Activated T-cell treated with anti-CD3 and anti-CD28 coated beads, Interleukin-2, amount 50 U/mL, for 1 hour (primary cell): Measurements from ENCODE around the gene GAST.
"Not testable (repeated sequence)": the region's sequence is repeated elsewhere in the genome, so short reads cannot be mapped to it uniquely, and the experiment has no call there.

ENCODE experiments used
- DNase-seq: peaks from one replicate; pipeline ENCODE4 v3.0.0-alpha.2; 2020

The GAST gene

DNA sequence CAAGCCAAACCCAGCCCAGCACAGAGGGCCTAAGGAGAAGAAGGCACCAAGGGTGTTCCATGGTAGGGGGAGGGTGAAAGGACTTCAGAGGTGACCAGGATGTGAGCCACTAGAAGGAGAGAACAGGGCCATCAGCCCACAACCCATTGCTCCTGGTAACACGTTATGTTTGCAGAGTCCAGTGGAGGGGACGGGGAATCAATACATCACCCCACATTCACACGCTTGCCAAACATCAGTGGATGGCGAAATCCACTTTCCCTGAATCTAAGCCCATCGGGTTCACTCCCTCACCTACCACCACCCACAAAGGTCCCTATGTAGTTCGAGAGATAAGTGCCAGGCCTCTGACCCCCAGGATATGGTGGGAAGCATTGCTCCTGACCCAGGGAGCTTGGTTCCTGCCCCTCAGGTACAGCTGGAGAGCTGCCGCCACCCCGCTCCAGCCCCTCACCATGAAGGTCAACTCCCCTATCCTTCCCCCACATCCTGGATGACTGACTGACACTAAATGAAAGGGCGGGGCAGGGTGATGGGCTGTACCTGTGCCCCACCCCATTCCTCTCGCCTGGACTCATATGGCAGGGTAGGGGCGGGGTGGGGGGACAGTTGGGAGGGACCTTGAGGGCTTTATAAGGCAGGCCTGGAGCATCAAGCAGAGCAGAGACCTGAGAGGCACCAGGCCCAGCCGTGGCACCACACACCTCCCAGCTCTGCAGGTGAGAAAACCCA, at the start of gene GAST:
TSS of gene GAST (plus strand) at position 663 of the 732 bp plus-strand sequence. CDS start 3,106 bp downstream, outside the sequence.
- no peak for DNase-seq

DNA sequence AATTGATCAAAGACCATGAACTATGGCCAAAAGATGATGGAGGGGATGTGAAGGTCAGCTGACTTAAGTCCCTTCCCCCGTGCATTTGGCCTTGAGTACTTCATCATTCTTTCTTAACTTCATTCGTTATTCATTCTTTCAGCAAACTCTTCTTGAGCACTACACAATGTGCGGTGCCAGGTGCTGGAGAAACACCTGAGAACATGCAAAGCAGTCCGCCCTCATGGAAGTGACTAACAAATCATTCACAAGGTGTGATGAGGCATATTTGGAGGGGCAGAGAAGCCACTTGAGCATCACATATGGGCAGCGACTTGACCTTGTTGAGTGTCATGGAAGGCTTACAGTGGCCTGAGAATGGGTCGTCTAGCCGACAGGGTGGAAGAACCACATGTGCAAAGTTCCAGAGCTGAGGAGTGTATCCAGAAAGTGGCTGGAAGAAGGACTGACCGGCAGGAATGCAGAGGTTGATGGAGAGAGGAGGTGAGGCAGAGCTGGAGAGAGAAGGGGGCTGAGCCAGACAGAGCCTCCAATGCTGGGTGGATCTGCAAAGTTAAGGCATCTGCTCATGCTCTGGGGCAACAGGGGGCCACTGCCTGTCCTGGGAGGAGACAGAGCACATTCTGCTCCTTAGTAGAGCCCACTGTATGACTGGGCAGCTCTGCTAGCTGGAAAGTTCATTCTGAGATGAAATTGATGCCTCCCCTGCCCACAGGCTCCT, 48.5 kb upstream of the GAST start:
- DNase-seq = no peak

DNA sequence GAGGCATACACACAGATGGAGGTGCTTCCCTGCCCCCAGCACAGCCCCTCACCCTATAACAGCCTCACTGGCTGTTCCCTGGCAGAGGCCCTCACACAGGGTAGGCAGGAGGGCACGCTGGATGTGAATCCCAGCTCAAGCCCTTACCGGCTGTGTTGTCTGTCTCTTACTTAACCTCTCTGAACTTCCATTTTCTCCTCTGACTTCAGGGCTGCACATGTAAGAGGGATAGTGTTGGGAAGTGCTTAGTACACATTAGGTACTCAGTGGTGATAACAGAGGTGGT, 48.0 kb upstream of the GAST start:
- no peak for DNase-seq

DNA sequence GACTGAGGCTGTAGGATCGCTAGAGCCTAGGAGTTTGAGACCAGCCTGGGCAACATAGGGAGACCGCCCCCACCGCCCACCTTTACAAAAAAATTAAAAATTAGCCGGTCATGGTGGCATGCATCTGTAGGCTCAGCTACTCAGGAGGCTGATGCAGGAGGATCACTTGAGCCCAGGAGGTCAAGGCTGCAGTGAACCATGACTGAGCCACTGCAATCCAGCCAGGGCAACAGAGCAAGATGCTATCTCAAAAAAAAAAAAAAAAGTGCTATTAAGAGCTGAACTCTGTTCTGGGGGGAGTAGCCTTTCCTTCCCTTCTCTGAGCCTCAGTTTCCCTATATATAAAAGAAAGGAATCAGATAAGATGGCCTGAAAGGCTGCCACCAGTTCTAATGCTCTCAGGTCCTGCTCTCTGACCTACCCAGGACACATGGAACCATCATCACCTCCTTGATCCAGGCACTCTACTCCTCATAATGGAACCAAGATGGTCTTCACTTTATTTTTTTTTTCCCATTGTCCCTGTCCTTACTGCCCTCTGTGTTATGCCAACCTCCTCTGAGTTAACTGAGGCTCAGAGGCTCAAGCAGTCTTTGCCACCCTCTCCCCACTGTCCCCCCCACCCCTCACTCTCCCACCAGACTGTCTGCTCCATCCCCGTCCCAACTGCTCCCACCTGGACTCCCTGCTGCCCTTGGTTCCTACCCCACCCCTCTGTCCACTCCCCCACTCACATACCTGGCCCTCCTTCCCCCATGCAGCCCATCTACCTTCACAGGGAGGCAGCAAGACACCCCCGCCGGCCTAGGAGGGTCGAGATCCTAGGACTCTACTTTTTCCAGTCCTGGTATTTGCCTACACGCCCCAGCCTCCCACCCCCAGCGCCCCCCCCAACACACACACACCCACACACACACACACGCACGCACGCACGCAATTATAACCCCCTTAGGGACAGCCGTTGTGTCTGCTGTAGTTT, 47.3 kb upstream of the GAST start:
- DNase-seq = no peak

DNA sequence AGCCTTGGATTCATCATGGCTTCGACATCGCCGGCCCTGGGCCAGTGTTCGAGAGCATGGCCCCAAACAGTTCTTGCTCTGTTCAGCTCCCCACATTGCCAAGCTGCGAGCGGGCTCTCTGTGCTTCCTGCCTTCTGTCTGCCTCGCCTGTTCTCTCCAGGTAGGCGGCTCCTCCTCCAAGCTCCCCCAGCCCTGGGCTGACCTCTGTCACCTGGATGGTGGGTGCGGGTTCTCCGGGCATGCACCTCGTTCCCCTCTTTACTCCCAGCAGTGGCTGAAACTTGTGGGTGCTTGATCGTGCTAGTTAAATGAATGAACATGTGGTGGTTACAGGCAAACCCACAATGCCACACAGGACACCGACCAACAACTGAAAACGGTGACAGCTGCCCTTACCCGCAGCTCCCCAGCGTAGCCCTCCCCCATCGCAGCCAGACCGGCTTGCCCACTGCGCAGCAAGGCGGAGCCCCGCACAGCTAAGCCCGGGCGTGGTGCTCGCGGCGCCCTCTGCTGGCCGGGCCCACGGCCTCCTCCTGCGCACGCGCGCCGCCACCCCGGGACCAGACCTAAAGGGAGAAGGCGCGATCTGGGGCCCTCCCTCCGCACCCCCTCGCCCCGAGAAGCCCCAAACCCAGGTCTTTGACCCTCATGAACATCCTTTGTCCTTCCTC, 46.4 kb upstream of the GAST start:
- peak; percentile 94 for DNase-seq

GRCh38 chr17:41666237-41666641, 45.9 kb upstream of the GAST start:
- DNase-seq = no peak

DNA sequence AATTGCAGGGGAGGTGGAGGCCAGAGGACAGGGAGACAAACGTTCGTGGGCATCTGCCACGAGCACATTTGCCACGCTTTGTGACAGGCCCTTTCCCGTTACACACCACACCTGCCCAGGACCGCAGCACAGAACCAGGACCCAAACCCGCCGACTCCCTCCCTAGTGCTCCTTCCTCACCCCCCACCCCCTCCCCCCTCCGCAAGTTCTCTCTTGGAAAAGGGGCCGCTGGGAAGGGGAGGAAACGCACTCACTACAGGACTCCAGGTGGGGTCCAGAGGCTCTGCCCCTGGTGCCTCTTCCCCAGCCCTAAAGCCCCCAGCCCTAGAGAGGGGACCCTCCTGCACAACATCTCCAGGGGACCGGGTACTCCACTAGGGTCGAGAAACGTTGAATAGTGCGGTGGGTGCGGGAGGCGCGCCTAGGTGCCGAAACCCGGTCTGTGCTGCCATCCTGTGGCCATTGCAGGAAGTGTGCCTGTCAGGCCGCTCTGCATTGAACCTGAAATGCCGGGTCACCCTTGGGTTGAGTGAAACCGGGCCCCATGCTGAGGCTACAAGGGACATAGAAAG, 45.3 kb upstream of the GAST start:
- peak; percentile 91 for DNase-seq

DNA sequence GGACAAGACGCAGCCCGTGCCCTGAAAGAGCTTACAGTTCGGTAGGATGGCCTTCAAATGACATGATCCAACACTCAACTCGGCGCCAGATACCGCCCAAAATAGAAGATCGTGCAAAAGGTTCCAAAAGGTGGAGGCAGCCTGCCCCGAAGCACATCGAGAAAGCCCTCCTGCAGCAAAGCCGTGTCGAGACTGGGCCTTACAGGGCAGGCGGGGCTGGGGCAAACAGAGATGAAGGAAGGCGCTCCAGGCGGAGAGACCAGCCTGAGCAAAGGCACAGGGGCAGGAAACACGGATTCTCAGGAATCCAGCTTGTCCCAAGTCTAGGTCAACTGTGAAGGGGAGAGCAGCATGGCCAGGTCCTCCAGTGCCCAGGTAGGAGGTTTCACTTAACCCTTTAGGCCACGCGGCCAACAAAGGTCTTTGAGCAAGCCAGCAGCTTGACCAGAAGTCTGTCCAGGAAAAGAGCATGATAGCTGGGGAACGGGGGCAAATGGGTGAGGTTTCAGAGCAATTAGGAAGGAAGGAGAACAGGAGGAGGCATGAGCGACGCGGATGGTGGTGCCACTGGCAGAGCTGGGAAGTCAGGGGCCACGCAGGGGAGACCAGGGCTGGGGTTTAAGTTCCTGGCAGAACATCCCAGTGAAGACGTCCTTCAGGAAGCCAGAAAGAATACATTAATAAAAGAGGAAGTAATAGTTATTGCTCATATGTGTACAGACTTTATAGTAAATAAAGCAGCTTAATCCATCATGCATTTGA, 44.7 kb upstream of the GAST start:
- no peak for DNase-seq

- DNase-seq = no peak
Observed at GRCh38 chr17:41672153-41672552, 40.0 kb upstream of the GAST start.

- DNase-seq = not testable (repeated sequence)
Observed at GRCh38 chr17:41675157-41676057, 36.7 kb upstream of the GAST start.

DNA sequence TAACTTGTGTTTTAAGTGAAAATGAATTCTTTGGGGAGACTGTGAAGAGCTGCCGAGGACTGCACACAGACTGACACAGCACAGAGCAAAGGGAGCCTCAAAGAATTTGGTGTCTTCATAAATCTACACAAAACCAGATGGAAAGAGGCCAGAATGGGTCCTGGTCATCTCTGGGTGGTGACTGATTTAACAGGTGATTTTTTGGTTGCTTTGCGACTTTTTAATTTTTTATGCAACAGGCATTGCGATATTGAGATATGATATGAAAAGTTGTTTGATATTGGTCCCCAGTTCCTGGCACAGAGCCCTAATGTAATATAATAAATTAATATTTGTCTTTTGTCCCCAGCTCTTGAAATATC, 36.1 kb upstream of the GAST start:
- no peak for DNase-seq

- no peak for DNase-seq
Observed at GRCh38 chr17:41678411-41678906, 33.7 kb upstream of the GAST start.

- DNase-seq = no peak
Observed at GRCh38 chr17:41678907-41679739, 33.0 kb upstream of the GAST start.

- DNase-seq = no peak
Observed at GRCh38 chr17:41679740-41680425, 32.2 kb upstream of the GAST start.

- no peak for DNase-seq
Observed at GRCh38 chr17:41680426-41681040, 31.6 kb upstream of the GAST start.

- DNase-seq = no peak
Observed at GRCh38 chr17:41681776-41682175, 30.4 kb upstream of the GAST start.

- no peak for DNase-seq
Observed at GRCh38 chr17:41682631-41683030, 29.5 kb upstream of the GAST start.

DNA sequence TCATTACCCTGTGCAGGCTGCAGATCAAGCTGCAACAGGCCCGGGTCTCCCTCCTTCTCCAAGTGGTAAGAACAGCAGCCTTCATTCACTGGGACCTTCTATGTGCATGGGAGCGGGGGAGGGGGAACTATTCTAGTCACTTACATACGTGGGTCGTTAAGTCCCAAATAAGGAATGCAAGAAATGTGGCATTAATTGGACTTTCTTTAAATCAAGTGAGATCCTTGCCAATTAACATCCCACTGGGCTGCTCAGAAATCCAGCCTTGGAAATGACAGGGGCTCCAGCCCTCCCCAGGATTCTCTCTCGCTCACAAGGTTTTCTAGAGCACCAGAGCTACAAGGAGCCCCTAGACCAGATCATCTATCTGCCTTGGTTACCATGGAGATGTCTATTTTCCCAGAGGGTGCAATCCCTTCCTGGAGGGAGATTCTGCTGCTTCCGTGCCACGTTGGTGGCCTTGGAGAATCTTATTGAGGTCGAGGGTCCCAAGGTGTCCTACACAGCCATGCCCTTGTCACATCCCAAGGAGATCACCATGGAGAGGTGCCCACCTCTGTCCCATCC, 28.6 kb upstream of the GAST start:
- DNase-seq = no peak
